Measurements from ENCODE around the gene LMBRD2. TPM values are rescaled to one million over a fixed set of nuclear protein-coding genes. Genes with fewer than 3 reads are reported as not detected.

The LMBRD2 gene
- 10.1 and 11.8 TPM in 2 replicates for total RNA-seq (ENCODE audit: low replicate concordance)

DNA sequence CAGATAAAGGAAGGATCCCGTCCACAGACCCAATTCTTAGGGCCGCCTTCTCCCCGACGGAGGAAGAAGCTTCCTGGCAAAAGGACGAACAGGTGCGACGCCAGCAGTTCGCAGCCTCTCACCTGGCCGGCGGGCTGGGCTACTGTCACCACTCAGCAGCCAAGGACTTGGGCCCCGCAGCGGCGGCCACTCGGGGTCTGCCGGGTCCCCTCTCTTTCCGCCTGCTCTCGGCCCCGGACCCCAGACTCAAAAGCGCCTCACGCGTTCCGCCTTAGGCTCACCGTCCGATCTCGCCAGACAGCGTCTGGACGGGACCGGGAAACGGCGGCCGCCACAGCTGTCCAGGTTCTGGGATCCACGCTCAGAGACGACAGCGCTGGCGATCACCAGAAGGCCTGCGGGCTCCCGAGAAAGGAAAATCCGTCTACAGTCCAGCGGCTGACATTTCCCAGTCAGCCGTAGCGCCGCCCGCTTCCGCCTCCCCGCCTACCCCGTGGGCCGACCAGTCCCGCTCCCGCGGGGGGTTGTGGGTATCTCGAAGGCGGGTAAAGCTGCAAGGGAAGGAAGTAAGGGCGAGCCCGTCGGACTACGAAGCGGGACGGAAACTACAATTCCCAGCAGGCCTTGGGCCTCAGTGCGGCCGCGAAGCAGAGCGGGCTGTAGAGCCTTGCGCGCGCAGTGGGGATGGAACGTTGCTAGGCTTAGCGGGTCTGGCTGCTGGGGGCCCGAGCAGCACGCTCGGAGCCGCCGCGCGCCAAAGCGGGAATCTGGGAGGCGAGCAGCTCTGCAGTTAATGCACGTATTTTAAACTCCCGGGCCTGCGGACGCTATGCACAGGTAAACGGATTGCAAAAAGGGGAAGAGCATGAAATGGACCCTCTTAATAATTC lies at the start of gene LMBRD2, which contains the start of gene SKP2:
Gene LMBRD2, minus strand, starts transcription at position 454 of the 890 bp plus-strand sequence. CDS start 8,538 bp downstream, outside the sequence.
Gene SKP2, plus strand, starts transcription at position 678 of the 890 bp plus-strand sequence. Its CDS starts 152 bp downstream, at position 830.

DNA sequence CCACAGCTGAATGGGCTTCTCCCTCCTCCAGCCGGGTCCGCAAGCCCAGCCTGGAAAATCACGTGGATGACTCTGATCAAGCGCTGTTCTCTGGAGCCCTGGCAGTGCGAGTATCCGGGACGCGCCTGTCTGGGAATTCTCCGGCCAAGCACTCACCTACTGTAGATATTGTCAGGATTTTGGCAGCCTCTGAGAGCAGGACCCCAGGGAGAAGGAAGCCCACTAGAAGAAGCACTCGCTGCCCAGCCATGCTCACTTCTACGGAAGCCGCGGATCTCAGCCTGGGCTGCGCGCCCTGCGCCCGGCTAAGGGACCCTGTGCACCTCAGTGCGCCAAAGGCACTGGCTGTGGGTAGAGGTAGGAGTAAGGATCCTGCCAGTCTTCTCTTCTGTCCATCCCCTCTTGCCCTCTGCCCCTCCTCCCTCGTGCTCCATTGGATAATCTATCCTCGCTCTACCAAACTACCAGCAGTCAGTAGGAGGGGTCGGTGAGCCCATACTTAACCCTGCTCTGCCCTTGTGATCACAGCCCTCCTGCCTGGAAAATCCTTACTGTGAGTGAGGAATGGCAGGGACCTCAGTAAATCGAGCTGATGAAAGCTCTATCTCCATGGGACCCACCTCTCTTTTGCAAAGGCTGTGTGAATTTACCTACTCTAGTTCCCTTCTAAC lies 85.0 kb downstream of the LMBRD2 start, which contains the start of gene UGT3A2:
Gene UGT3A2, minus strand, starts transcription at position 343 of the 671 bp plus-strand sequence. Its CDS starts 93 bp downstream, at position 250.

Other genes with a start within 250 kb of the LMBRD2 start
- gene CAPSL, start 213.3 kb downstream of the LMBRD2 start, total RNA-seq (ENCODE audit: low replicate concordance): not detected in 2 replicates
- not detected in 2 replicates for gene UGT3A1, start 160.5 kb downstream of the LMBRD2 start, total RNA-seq (ENCODE audit: low replicate concordance)
- gene UGT3A2, start 85.0 kb downstream of the LMBRD2 start, total RNA-seq (ENCODE audit: low replicate concordance): not detected in 2 replicates
- 10.2 and 16.1 TPM in 2 replicates for gene SKP2, start 224 bp upstream of the LMBRD2 start, total RNA-seq (ENCODE audit: low replicate concordance)
- 28.1 and 33.1 TPM in 2 replicates for gene NADK2, start 90.0 kb upstream of the LMBRD2 start, total RNA-seq (ENCODE audit: low replicate concordance)
- 0.08 and 1.6 TPM in 2 replicates for gene RANBP3L, start 150.0 kb upstream of the LMBRD2 start, total RNA-seq (ENCODE audit: low replicate concordance)